HG02759 (cell line): ENCODE data around the gene IGFBP4.

ENCODE experiments used
- ATAC-seq: cut with Tn5 transposase; IDR thresholded peaks from one replicate; pipeline ENCODE4 v1.9.1; 2021; ENCODE audit warnings: mild to moderate bottlenecking, moderate library complexity; ENCODE audit not compliant: unreplicated experiment

IGFBP4 gene

GRCh38 chr17:40470932-40471828 lies 27.9 kb downstream of the IGFBP4 start:
- ATAC-seq: no peak

- no peak for ATAC-seq
Measured at GRCh38 chr17:40471846-40472732, 28.8 kb downstream of the IGFBP4 start.

DNA sequence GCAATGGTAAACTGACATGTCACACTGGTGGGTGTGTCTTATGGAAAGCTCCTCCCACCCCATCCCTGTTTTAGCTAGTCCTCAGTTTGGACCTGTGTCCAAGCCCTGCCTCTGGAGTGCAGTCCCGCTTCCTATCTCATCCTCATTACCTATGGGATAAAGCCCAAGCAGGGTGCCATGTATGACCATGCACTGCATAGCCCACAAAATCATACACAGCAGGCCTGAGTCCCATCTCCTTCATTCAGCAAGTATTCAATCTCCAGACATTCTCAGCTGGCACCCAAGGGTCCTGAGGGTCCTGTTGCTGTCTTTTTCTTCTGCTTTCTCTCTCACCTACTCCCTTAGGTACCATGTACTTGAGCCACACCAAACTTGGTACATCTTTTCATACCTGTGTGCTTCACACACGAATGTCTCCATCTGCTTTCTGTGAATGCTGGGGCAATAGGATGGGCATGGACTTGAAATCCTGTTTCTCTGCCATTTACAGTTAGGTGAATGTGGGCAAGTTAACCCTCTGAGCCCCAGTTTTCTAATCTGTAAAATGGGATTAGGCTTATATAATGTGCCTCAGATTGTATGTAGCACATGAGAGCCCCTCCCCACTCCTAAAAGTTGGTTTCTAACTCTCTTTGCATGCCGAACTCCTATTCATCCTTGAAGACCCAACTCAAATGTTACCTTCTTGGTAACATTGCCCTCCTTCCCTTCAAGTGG lies 29.6 kb downstream of the IGFBP4 start:
- no peak for ATAC-seq

DNA sequence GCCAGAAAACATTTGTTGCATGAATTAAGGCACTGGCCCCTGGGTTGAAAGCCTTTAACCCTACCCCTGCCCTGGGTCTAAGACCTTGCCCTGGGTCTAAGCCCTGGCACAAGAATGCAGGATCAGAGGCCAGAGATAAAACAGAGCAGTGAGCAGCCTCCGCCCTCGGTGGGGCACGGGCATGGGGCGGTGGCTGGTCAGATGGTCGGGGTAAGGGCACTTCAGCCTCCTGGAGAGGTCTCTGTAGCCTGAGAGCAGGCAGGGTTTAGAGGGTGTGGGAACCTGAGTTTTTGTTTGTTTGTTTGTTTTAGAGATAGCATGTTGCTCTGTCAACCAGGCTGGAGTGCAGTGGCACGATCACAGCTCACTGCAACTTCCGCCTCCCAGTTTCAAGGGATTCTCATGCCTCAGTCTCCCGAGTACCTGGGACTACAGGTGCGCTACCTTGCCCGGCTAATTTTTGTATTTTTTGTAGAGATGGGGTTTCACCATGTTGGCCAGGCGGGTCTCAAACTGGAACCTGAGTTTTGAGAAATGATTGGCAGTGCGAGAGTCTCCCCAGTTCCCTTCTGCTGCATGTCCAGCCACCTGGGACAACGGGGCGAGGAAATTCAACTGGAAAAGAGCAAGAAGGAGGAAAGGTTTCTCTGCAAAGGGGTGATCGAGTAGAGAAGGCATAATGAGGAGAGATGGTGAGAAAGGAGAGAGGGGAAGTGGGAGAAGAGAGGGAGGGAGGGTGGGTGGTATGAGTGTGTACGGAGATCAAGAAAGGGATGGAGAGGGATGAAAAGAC lies 30.5 kb downstream of the IGFBP4 start:
- ATAC-seq: no peak

DNA sequence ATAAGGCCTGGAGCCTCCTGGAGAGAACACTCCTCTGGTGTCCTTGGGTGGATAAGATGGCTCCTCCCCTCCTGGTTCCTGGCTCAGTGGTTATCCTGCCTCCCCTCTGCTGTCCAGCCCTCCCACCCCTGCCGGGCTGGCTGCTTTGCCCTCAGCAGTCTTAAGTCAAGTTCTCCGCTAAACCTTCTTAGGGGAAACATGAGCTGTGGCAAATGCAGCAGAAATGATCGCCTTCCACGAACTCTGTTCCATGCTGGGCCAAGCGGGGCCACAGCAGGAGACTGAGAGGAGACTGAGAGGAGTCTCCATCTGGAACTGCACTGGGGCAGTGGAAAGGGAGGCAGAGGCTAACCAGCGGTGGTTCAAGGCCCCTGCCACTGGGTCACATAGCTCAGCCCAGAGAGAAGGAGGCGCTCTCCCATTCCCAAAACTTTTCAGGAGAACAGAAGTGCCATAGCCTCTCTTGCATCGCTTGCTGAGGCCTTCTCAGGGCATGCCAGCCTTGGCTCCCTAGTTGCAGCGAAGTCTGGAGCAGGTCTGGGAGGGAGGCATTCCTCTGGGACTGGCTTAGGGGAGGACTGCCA lies 31.3 kb downstream of the IGFBP4 start:
- no peak for ATAC-seq

GRCh38 chr17:40475234-40475908 lies 32.1 kb downstream of the IGFBP4 start:
- no peak for ATAC-seq

GRCh38 chr17:40477796-40478195 lies 34.5 kb downstream of the IGFBP4 start:
- ATAC-seq: no peak

DNA sequence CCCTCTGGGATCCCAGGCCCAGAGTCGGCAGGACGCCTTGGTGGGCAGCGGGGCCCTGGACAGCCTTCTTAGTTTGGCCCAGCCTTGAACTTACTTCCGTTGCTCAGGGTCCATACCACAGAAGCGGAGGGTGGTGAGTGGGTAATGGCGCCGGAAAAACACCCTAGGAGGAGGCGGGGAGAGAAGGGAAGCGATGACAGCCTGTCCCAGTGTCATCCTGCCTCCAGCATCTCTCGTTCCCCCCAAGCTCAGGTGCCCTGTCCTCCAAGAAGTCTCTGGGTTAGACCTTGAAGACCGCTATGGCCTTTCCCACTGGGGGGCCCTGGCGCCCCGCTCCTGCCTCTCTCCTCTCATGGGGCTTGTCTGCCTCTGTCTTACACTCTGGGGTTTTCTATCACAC lies 35.2 kb downstream of the IGFBP4 start:
- ATAC-seq: no peak

GRCh38 chr17:40479754-40480480 lies 36.7 kb downstream of the IGFBP4 start:
- no peak for ATAC-seq

- ATAC-seq: no peak
Measured at GRCh38 chr17:40480501-40481003, 37.3 kb downstream of the IGFBP4 start.

GRCh38 chr17:40481106-40481505 lies 37.9 kb downstream of the IGFBP4 start:
- no peak for ATAC-seq

DNA sequence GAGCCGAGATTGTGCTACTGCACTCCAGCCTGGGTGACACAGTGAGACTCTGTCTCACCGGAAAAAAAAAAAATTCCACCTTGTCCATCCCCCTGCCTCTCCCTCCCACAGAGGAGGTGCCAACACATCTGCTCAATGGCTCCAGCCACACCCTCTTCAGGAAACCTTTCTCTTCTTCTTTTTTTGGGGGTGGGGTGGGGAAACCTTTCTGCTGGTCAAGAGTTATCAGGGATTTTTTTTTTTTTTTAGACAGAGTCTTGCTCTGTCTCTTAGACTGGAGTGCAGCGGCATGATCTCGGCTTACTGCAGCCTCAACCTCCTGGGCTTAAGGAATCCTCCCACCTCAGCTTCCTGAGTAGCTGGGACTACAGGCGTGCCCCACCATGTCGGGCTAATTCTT lies 39.5 kb downstream of the IGFBP4 start:
- no peak for ATAC-seq

- no peak for ATAC-seq
Measured at GRCh38 chr17:40483679-40484078, 40.4 kb downstream of the IGFBP4 start.

GRCh38 chr17:40484285-40484972 lies 41.2 kb downstream of the IGFBP4 start:
- ATAC-seq: no peak

- ATAC-seq: no peak
Measured at GRCh38 chr17:40484973-40485530, 41.8 kb downstream of the IGFBP4 start.

DNA sequence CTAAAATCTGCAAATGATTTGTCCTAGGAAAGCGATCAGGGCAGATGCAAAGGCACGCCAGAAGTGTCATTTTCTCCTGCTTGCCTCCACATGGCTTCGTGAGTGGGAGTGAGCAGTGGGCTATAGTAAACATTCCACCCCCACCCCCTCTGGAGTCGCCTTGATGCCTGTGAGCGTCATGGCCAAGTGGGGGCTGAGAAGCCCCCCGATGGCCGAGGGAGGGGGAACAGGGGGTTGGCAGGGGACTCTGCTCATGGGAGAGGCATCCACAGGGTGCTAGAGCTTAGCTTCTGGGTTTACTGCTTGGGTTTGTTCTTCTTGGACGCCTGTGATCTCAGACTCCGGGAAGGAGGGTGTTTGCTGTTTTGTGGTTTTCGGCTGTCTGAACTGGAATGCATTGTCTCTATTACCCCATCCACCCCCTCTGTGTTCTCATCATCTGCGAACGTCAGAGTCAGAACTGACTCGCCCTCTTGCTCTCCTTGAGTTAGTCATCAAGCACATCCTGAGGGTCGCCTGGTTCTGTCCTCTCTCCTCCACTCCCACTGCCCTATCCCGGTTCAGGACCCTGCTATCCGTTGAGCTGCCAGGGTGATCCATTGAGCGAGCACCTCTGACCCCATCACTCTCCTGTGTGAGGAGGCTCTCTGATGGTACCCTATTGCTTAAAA lies 42.7 kb downstream of the IGFBP4 start:
- ATAC-seq: no peak
